ENCODE results near the gene ATP6V0C.

Gene ATP6V0C

GRCh38 chr16:2493605-2494004 lies 20.1 kb upstream of the ATP6V0C start:
- TF ChIP-seq, protein P1, sequence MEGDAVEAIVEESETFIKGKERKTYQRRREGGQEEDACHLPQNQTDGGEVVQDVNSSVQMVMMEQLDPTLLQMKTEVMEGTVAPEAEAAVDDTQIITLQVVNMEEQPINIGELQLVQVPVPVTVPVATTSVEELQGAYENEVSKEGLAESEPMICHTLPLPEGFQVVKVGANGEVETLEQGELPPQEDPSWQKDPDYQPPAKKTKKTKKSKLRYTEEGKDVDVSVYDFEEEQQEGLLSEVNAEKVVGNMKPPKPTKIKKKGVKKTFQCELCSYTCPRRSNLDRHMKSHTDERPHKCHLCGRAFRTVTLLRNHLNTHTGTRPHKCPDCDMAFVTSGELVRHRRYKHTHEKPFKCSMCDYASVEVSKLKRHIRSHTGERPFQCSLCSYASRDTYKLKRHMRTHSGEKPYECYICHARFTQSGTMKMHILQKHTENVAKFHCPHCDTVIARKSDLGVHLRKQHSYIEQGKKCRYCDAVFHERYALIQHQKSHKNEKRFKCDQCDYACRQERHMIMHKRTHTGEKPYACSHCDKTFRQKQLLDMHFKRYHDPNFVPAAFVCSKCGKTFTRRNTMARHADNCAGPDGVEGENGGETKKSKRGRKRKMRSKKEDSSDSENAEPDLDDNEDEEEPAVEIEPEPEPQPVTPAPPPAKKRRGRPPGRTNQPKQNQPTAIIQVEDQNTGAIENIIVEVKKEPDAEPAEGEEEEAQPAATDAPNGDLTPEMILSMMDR (IDR thresholded peaks at IDR 0.05; ENCODE audit: low read depth, low read length, missing control alignments) = no peak

GRCh38 chr16:2494616-2495015 lies 19.1 kb upstream of the ATP6V0C start:
- TF ChIP-seq, protein P1 (IDR thresholded peaks at IDR 0.05; ENCODE audit: low read depth, low read length, missing control alignments) = no peak
- no peak for DNase-seq (ENCODE audit: extremely low read depth, low read depth)
- H3K4me3 ChIP-seq (replicated peaks; ENCODE audit: low read depth, low read length) = no peak overlapping the region

More at GRCh38 chr16:2493605-2494004, 20.1 kb upstream of the ATP6V0C start:
- no peak for DNase-seq (ENCODE audit: extremely low read depth, low read depth)
- H3K4me3 ChIP-seq (replicated peaks; ENCODE audit: low read depth, low read length) = no peak overlapping the region

DNA sequence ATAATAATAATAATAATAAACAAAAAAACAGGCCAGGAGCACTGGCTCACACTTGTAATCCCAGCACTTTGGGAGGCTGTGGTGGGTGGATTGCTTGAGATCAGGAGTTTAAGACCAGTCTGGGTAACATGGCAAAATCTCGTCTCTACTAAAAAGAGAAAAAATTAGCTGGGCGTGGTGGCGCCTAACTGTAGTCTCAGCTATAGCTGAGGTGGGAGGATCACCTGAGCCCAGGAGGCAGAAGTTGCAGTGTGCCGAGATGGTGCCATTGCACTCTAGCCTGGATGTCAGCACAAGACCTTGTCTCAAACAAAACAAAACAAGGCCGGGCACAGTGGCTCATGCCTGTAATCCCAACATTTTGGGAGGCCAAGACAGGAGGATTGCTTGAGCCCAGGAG lies 18.7 kb upstream of the ATP6V0C start:
- H3K4me3 ChIP-seq (replicated peaks; ENCODE audit: low read depth, low read length) = no peak overlapping the region
- DNase-seq (ENCODE audit: extremely low read depth, low read depth) = no peak
- TF ChIP-seq, protein P1 (IDR thresholded peaks at IDR 0.05; ENCODE audit: low read depth, low read length, missing control alignments) = no peak

- H3K4me3 ChIP-seq (replicated peaks; ENCODE audit: low read depth, low read length) = no peak overlapping the region
- no peak for DNase-seq (ENCODE audit: extremely low read depth, low read depth)
- TF ChIP-seq, protein P1 (IDR thresholded peaks at IDR 0.05; ENCODE audit: low read depth, low read length, missing control alignments) = no peak
Measured at GRCh38 chr16:2496223-2497115, 17.3 kb upstream of the ATP6V0C start.

DNA sequence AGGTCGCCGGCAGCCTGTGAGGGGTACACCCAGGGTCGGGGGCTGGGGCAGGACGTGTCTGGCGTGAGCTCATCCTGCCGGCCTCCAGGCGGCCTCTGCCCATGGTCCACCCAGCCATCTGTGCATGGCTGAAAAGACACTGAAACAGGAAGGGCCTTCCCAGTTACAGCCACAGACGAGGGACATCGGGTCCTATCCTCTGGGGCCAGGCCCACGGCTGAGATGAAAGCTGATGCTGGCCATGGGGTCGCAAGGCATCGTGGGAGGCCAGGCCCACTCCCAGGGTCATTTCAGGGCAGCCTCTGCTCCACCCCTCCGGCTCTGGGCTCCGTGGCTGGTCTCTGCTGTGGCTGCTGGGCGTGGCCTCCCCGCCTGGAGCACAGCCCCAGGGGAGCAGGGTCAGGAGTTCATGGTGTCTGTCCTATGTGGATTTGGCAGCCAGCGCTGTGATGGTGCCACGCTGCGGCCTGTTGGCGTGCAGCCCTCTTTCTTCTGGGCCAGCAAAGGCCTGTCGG lies 16.6 kb upstream of the ATP6V0C start:
- DNase-seq (ENCODE audit: extremely low read depth, low read depth) = no peak
- TF ChIP-seq, protein P1 (IDR thresholded peaks at IDR 0.05; ENCODE audit: low read depth, low read length, missing control alignments) = no peak
- H3K4me3 ChIP-seq (replicated peaks; ENCODE audit: low read depth, low read length) = no peak overlapping the region

- TF ChIP-seq, protein P1 (IDR thresholded peaks at IDR 0.05; ENCODE audit: low read depth, low read length, missing control alignments) = no peak
- H3K4me3 ChIP-seq (replicated peaks; ENCODE audit: low read depth, low read length) = no peak overlapping the region
- DNase-seq (ENCODE audit: extremely low read depth, low read depth) = no peak
Measured at GRCh38 chr16:2497695-2498484, 15.9 kb upstream of the ATP6V0C start.

All from HFF-Myc (cell line).